Measurements from ENCODE around the gene AP3B1. TPM values are rescaled to one million over a fixed set of nuclear protein-coding genes. Genes with fewer than 3 reads are reported as not detected.

AP3B1 gene
- total and polyA plus RNA-seq, 2 experiments from 2014 or later: 32.1 to 46.3 TPM

- Mint-ChIP-seq H3K27me3 (ENCODE audit: insufficient read depth, low read depth, poor library complexity) (peaks cover 37% of the 10 kb centered on the region), H3K4me3 (no peak overlapping the region), H3K27ac (no peak overlapping the region), H3K4me1 (peaks cover 10% of the 10 kb centered on the region; the same call in 2 of the 3 replicates), H3K9me3 (peaks cover 23% of the 10 kb centered on the region), H3K36me3 (ENCODE audit: low read depth) (peaks cover 6% of the 10 kb centered on the region)
- Histone ChIP-seq H3K4me3 (no peak overlapping the region), H3K4me2 (no peak overlapping the region), H2AFZ (no peak overlapping the region), H4K20me1 (replicated peaks; ENCODE audit: insufficient read depth) (no peaks in the 10 kb centered on the region; the same call in 1 of the 2 replicates), H3K36me3 (ENCODE audit: insufficient read depth) (no peaks in the 10 kb centered on the region), H3K79me2 (replicated peaks; ENCODE audit: insufficient read depth) (no peaks in the 10 kb centered on the region), H3K27ac (ENCODE audit: low read depth) (no peak overlapping the region), H3F3A (replicated peaks; ENCODE audit: low read depth) (no peaks in the 10 kb centered on the region), H3K9me2 (ENCODE audit: insufficient read depth) (no peaks in the 10 kb centered on the region), H3K27me3 (ENCODE audit: insufficient read depth) (peaks cover 39% of the 10 kb centered on the region), H3K4me1 (ENCODE audit: insufficient read depth) (peaks cover 9% of the 10 kb centered on the region; the same call in 1 of the 2 replicates)
- ATAC-seq (no peak), DNase-seq (ENCODE audit: low spot score) (no peak)
- TF ChIP-seq ETS1 (IDR thresholded peaks at IDR 0.05): no peak
- TF ChIP-seq ZNF114 (CRISPR knock-in tag; IDR thresholded peaks at IDR 0.05): no peak
- no peak for TF ChIP-seq CREB1 (CRISPR knock-in tag; IDR thresholded peaks at IDR 0.05; ENCODE audit: low read depth)
- TF ChIP-seq POLR2AphosphoS5 (IDR thresholded peaks at IDR 0.05; ENCODE audit: low read depth): no peak
- TF ChIP-seq ZNF331 (CRISPR knock-in tag; IDR thresholded peaks at IDR 0.05; ENCODE audit: low read depth): no peak
- TF ChIP-seq CTCF (conservative IDR thresholded peaks at IDR 0.05; ENCODE audit: low read depth in 2 of 2): no peak
- TF ChIP-seq ZNF462 (CRISPR knock-in tag; IDR thresholded peaks at IDR 0.05): no peak
- no peak for TF ChIP-seq EZH2phosphoT487 (IDR thresholded peaks at IDR 0.05; ENCODE audit: unreplicated experiment)
- TF ChIP-seq NANOG (IDR thresholded peaks at IDR 0.05; ENCODE audit: borderline replicate concordance): no peak
- no peak for TF ChIP-seq STAT1 (IDR thresholded peaks at IDR 0.05; ENCODE audit: unreplicated experiment)
- TF ChIP-seq JUNB (IDR thresholded peaks at IDR 0.05; ENCODE audit: unreplicated experiment): no peak
- no peak for TF ChIP-seq REST (IDR thresholded peaks at IDR 0.05; ENCODE audit: unreplicated experiment)
- no peak for TF ChIP-seq EZH2 (IDR thresholded peaks at IDR 0.05; ENCODE audit: low read depth, unreplicated experiment)
These were observed 42.2 kb upstream of the AP3B1 start for GRCh38 chr5:78336698-78337097.

Data from GM23338 (cell line).